Small intestine (tissue), 7 donors: ENCODE data around the gene TMEM238L. TPM values are rescaled to one million over a fixed set of nuclear protein-coding genes. Genes with fewer than 3 reads are reported as not detected.

Source experiments
- DNase-seq, 2 donors: peaks; one replicate each; pipeline versions ENCODE4 v3.0.0 to v3.0.0-alpha.2; 2013
- FAIRE-seq: peaks from 2 replicates; lab custom pipeline; 2012; peaks lifted over from hg19 to GRCh38; lab: Jason Lieb, UNC
- H3K27ac ChIP-seq, 3 donors: one replicate each; pipeline ENCODE4 v1.5.1; 2013; ENCODE audit warnings: low read length in 2 of 3, mild to moderate bottlenecking in 2 of 3, control low read depth in 1 of 3, inconsistent platforms in 1 of 3, low read depth in 1 of 3, moderate library complexity in 1 of 3
- H3K27me3 ChIP-seq, 3 donors: one replicate each; pipeline ENCODE4 v1.6.1; 2013; ENCODE audit warnings: low read length in 3 of 3, inconsistent platforms in 1 of 3; ENCODE audit not compliant: control insufficient read depth in 3 of 3, insufficient read depth in 3 of 3
- H3K36me3 ChIP-seq, 3 donors: one replicate each; pipeline ENCODE4 v1.6.1; 2013; ENCODE audit warnings: low read length in 3 of 3, inconsistent platforms in 1 of 3, low read depth in 1 of 3, mild to moderate bottlenecking in 1 of 3, moderate library complexity in 1 of 3; ENCODE audit not compliant: control insufficient read depth in 3 of 3, insufficient read depth in 2 of 3
- H3K4me1 ChIP-seq, 3 donors: one replicate each; pipeline ENCODE4 v1.6.1; 2013; ENCODE audit warnings: low read length in 2 of 3, inconsistent platforms in 1 of 3, low read depth in 1 of 3, mild to moderate bottlenecking in 1 of 3, moderate library complexity in 1 of 3; ENCODE audit not compliant: control insufficient read depth in 3 of 3, insufficient read depth in 2 of 3
- H3K4me3 ChIP-seq, 3 donors: one replicate each; pipeline ENCODE4 v1.5.1; 2013; ENCODE audit warnings: low read length in 3 of 3, control low read depth in 1 of 3, inconsistent platforms in 1 of 3, low read depth in 1 of 3, mild to moderate bottlenecking in 1 of 3, moderate library complexity in 1 of 3
- H3K9me3 ChIP-seq, 2 donors: one replicate each; pipeline ENCODE4 v1.6.1; 2013; ENCODE audit warnings: low read depth in 1 of 2, low read length in 1 of 2; ENCODE audit not compliant: control insufficient read depth in 2 of 2, insufficient read depth in 1 of 2
- WGBS, 3 donors: extraction: QIAGEN DNeasy Blood & Tissue Kit; methylation state at CpG; one replicate each; pipeline ENCODE4 v1.1.7; 2013; 5-methylcytosine and 5-hydroxymethylcytosine counted together
- polyA plus RNA-seq, 4 donors: library from polyadenylated mRNA; stranded (reverse) in 3 of 4; unstranded in 1 of 4; fragments of 200-250 nt in 3 of 4; fragments of 120-200 nt in 1 of 4; gene quantifications; one replicate each; pipeline versions ENCODE4 v1.2.1 to v1.2.3, GENCODE V29; 2013
- donor health status: healthy with polysubstance abuse.
- donor health status: control.
- donor health status: control.
- donor health status: Bipolar disorder and iron deficiency.
- donor health status: healthy.

TMEM238L gene
- polyA plus RNA-seq, 4 donors, result 6.0 to 26.8 (median 20.6) TPM

DNA sequence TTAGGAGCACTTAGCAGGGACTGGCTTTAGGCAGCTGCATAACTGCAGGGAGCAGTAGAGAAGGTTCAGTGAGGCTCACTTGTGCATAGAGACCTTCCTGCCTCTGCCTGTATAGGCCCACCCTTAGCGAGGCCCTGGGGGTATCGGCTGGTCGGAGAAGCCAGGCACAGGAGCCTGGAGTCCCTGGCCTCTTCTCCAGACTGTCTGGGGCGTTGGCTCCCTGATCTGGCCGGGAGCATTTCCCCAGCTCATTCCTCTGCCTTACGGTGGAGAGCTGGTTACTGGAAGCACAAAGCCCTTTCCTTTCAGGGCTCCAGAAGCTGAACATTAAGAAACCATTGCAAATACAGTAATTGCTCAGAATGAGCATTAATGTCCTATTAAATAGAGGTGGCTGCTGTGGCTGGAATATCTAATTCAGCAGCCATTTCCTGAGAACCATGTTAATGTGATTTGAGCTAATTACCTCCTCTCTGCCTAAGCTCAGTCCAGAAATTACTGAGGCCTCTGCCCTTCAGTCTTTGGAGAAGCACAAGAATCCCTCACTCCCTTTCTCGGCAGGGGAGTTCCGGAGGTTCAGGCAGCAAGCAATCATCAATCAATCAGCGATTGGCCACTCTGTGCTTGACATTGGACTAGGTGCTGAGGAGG, 55.2 kb downstream of the TMEM238L start:
- Histone ChIP-seq H3K36me3 (peaks cover 0 to 12% (median 0%) of the 10 kb centered on the region in 3 donors), H3K27me3 (no peaks in the 10 kb centered on the region), H3K4me3 (no peak overlapping the region), H3K9me3 (no peaks in the 10 kb centered on the region), H3K4me1 (peaks cover 0 to 20% (median 0%) of the 10 kb centered on the region in 3 donors), H3K27ac (no peak overlapping the region)
- WGBS, 3 donors, result 55 to 69% (median 64%) methylated on average over 9 of the region's 9 CpGs
- no peak for DNase-seq
- FAIRE-seq, result no peak

- Histone ChIP-seq H3K4me1 (peaks cover 0 to 25% (median 0%) of the 10 kb centered on the region in 3 donors), H3K27me3 (no peaks in the 10 kb centered on the region), H3K4me3 (no peak overlapping the region), H3K36me3 (peaks cover 0 to under 1% (median 0%) of the 10 kb centered on the region in 3 donors), H3K27ac (peak overlapping the region; percentile 27 to 72 (median 34)), H3K9me3 (no peaks in the 10 kb centered on the region)
- no peak for FAIRE-seq
- 14 to 44% (median 34%) methylated on average over 6 of the region's 6 CpGs for WGBS, 3 donors
- peak; percentile 51 to 61 for DNase-seq
Measured at GRCh38 chr17:10745231-10745630, 58.7 kb downstream of the TMEM238L start.

Other genes starting within 250 kb of the TMEM238L start
- gene MYH3, start 146.8 kb downstream of the TMEM238L start, polyA plus RNA-seq, result 10 to 100 TPM in 3 of 4 donors, 1 to 10 TPM in 1; 2.0 to 40.0 (median 14.8) TPM
- 10 to 100 TPM; 15.7 to 43.5 (median 24.8) TPM for gene SCO1, start 106.6 kb downstream of the TMEM238L start, polyA plus RNA-seq
- gene ADPRM, start 106.5 kb downstream of the TMEM238L start, polyA plus RNA-seq, result 10 to 100 TPM in 3 of 4 donors, 1 to 10 TPM in 1; 7.2 to 21.8 (median 16.1) TPM
- 10 to 100 TPM; 12.4 to 61.3 (median 43.5) TPM for gene TMEM220, start 74.1 kb downstream of the TMEM238L start, polyA plus RNA-seq
- gene PIRT, start 34.0 kb upstream of the TMEM238L start, polyA plus RNA-seq, result 10 to 100 TPM in 1 of 4 donors, 1 to 10 TPM in 1, not detected in 2; 1.2 to 10.8 TPM